Tibial artery (tissue), 4 donors: Measurements from ENCODE around the gene MAPK4.
"Not testable (repeated sequence)": the region's sequence is repeated elsewhere in the genome, so short reads cannot be mapped to it uniquely, and the experiment has no call there.

ENCODE experiments used
- DNase-seq, 2 donors: peaks; one replicate each; pipeline ENCODE4 v3.0.0-alpha.2; 2019
- H3K27ac ChIP-seq, 2 donors: fragments of 200-600 bp; sonication (generic) in 1 of 2; 1 replicate in 1 of 2; 2 replicates in 1 of 2; pipeline ENCODE4 v1.5.1; 2018 to 2019; ENCODE audit warnings: mild to moderate bottlenecking in 1 of 2
- H3K27me3 ChIP-seq, 2 donors: fragments of 200-600 bp; sonication (generic) in 1 of 2; one replicate each; pipeline versions ENCODE4 v1.5.1 to v1.6.0; 2016 to 2019
- H3K36me3 ChIP-seq, 3 donors: fragments of 200-600 bp; sonication (generic) in 2 of 3; one replicate each; pipeline ENCODE4 v1.5.1; 2016 to 2019; ENCODE audit warnings: mild to moderate bottlenecking in 2 of 3
- H3K4me1 ChIP-seq, 4 donors: fragments of 200-600 bp; sonication (generic) in 2 of 4; 1 replicate in 3 of 4; 2 replicates in 1 of 4; pipeline ENCODE4 v1.5.1; 2016 to 2019
- H3K4me3 ChIP-seq, 2 donors: fragments of 200-600 bp; sonication (generic) in 1 of 2; 1 replicate in 1 of 2; 2 replicates in 1 of 2; pipeline ENCODE4 v1.5.1; 2018 to 2019; ENCODE audit warnings: mild to moderate bottlenecking in 2 of 2
- H3K9me3 ChIP-seq, 3 donors: fragments of 200-600 bp; sonication (generic) in 1 of 3; one replicate each; pipeline ENCODE4 v1.5.1; 2016 to 2019
- intact Hi-C: fragments of 100-400 bp; cut with DNase I; formaldehyde crosslinking; loops from one replicate; pipeline ENCODE4 v1.15.0; 2023; ENCODE audit warnings: low total_unique reads
- TF ChIP-seq, protein P1 (sequence below), 2 experiments: fragments of 200-600 bp in 1 of 2; fragments of 450-650 bp in 1 of 2; IDR thresholded peaks; one replicate each; pipeline ENCODE4 v1.5.1; 2017 to 2019; ENCODE audit warnings: antibody characterized with exemption in 2 of 2, mild to moderate bottlenecking in 1 of 2, moderate library complexity in 1 of 2

Gene MAPK4

DNA sequence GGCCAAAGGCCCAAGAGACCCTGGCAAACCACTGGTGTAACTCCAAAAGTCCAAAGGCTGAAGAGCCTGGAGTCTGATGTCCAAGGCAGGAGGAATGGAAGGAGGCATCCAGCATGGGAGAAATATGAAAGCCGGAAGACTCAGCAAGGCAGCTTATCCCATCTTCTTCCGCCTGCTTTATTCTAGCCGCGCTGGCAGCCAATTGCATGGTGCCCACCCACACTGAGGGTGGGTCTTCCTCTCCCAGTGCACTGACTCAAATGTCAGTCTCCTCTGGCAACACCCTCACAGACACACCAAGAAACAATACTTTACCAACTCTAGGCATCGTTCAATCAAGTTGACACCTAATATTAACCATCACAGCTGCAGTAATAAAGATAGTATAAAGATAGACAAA, 34.1 kb downstream of the MAPK4 start:
- H3K36me3 ChIP-seq: no peaks in the 10 kb centered on the region
- no peak overlapping the region for H3K27ac ChIP-seq
- no peak for DNase-seq
- H3K4me1 ChIP-seq: no peaks in the 10 kb centered on the region
- intact Hi-C loops: no loop called here
- TF ChIP-seq, protein P1, sequence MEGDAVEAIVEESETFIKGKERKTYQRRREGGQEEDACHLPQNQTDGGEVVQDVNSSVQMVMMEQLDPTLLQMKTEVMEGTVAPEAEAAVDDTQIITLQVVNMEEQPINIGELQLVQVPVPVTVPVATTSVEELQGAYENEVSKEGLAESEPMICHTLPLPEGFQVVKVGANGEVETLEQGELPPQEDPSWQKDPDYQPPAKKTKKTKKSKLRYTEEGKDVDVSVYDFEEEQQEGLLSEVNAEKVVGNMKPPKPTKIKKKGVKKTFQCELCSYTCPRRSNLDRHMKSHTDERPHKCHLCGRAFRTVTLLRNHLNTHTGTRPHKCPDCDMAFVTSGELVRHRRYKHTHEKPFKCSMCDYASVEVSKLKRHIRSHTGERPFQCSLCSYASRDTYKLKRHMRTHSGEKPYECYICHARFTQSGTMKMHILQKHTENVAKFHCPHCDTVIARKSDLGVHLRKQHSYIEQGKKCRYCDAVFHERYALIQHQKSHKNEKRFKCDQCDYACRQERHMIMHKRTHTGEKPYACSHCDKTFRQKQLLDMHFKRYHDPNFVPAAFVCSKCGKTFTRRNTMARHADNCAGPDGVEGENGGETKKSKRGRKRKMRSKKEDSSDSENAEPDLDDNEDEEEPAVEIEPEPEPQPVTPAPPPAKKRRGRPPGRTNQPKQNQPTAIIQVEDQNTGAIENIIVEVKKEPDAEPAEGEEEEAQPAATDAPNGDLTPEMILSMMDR (IDR thresholded peaks at IDR 0.05): no peak
- H3K4me3 ChIP-seq: no peak overlapping the region
- no peaks in the 10 kb centered on the region for H3K27me3 ChIP-seq
- peaks cover 0 to 5% (median 0%) of the 10 kb centered on the region in 3 donors for H3K9me3 ChIP-seq

DNA sequence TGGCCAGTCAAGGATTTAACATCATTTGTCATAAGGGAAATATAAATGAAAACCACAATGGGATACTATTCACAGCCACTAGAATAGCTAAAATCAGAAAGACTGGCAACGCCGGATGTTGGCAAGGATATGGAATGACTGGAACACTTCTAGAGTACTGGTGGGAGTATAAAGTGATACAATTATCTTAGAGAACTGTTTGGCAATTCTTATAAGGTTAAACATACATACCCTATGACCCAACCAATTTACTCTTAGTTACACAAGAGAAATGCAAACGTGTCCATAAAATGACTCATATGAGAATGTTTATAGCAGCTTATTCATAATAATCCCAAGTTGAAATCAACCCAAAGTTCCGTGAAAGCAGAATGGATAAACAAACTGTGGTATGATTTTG, 35.1 kb downstream of the MAPK4 start:
- Histone ChIP-seq H3K9me3 (peaks cover 0 to 5% (median 0%) of the 10 kb centered on the region in 3 donors), H3K27me3 (no peaks in the 10 kb centered on the region), H3K36me3 (no peaks in the 10 kb centered on the region), H3K27ac (no peak overlapping the region), H3K4me1 (no peaks in the 10 kb centered on the region), H3K4me3 (no peak overlapping the region)
- intact Hi-C loops: no loop called here
- TF ChIP-seq, protein P1 (IDR thresholded peaks at IDR 0.05): no peak
- DNase-seq: no peak

DNA sequence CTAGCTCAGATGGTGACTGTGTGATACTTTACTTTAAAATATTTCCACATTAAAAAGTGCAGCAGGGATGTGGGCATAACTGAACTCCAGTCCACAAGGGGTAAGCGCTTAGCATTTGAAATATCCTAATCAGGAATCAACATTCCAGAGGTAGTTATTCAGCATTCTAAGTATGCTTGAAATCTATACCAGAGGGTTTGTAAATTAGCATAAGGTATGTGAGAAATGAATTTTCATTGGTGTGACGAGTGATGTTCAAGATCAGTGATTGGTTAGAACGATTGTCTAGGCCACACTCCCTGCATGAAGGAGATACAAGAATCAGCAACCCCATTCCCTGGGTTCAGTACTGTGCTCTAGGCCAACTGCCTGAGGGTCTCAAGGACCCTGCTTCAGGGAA, 42.6 kb downstream of the MAPK4 start:
- Histone ChIP-seq H3K4me1 (peaks cover 0 to 8% (median 0%) of the 10 kb centered on the region in 4 donors), H3K27ac (no peak overlapping the region), H3K9me3 (no peaks in the 10 kb centered on the region), H3K27me3 (no peaks in the 10 kb centered on the region), H3K4me3 (no peak overlapping the region), H3K36me3 (no peaks in the 10 kb centered on the region)
- intact Hi-C loops: loop anchor here (5.0 to 10.0 kb wide), 2 partner anchors 52 to 1940 kb away; no protein-coding TSS in a partner anchor
- TF ChIP-seq, protein P1 (IDR thresholded peaks at IDR 0.05): no peak
- no peak for DNase-seq

DNA sequence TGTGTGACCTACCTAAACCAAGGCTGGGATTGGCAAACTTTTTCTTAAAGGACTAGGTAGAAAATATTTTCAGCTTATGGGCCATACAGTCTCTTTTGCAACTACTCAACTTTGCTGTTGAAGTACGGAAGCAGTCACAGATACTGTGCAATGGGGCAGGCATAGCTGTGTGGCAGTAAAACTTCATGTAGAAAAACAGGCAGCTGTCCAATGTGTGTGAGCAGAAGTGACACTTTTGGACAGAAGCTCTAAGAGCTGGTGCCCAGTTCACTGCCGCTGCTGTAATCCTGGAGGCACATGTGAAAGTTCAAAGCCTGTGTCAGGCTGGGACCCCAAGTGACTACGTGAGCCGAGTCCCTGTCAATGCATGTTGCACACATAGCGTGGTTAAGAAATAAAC, 46.7 kb downstream of the MAPK4 start:
- Histone ChIP-seq H3K9me3 (no peaks in the 10 kb centered on the region), H3K36me3 (no peaks in the 10 kb centered on the region), H3K27me3 (no peaks in the 10 kb centered on the region), H3K27ac (no peak overlapping the region), H3K4me3 (no peak overlapping the region), H3K4me1 (peaks cover 0 to 8% (median 0%) of the 10 kb centered on the region in 4 donors)
- DNase-seq: no peak
- TF ChIP-seq, protein P1 (IDR thresholded peaks at IDR 0.05): no peak
- intact Hi-C loops: loop anchor here (10.0 kb wide), 1 partner anchor 48 kb away; no protein-coding TSS in a partner anchor

DNA sequence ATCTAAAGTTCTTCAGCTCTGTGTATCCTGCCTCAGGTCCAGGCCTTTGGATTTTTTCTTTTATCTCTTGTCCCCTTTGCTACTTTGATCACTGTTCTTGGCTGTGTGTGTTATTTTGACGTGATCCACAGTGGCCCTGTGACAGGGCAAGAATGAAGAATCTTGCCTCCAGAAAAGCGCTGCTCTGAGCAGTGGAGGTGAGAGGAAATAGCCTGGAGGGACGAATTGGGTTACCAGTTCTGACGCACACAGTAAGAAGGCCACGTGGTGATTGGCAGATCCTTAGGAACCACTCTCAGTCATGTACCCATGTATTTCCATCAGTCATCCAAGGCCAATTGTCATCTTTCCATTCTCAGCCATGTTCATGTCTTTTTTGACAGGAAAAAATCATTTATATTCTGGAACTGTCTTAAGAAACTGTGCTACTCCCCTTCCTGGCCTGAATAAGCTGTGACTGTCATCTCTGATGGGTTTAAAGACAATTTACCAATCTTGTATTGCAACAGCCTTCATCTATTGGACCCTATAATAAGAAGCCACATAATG, 47.6 kb downstream of the MAPK4 start:
- no peak overlapping the region for H3K27ac ChIP-seq
- TF ChIP-seq, protein P1 (IDR thresholded peaks at IDR 0.05): no peak
- DNase-seq: no peak
- peaks cover 0 to 8% (median 0%) of the 10 kb centered on the region in 4 donors for H3K4me1 ChIP-seq
- no peaks in the 10 kb centered on the region for H3K36me3 ChIP-seq
- intact Hi-C loops: loop anchor here (10.0 kb wide), 1 partner anchor 47 kb away; no protein-coding TSS in a partner anchor
- H3K9me3 ChIP-seq: no peaks in the 10 kb centered on the region
- no peak overlapping the region for H3K4me3 ChIP-seq
- no peaks in the 10 kb centered on the region for H3K27me3 ChIP-seq

DNA sequence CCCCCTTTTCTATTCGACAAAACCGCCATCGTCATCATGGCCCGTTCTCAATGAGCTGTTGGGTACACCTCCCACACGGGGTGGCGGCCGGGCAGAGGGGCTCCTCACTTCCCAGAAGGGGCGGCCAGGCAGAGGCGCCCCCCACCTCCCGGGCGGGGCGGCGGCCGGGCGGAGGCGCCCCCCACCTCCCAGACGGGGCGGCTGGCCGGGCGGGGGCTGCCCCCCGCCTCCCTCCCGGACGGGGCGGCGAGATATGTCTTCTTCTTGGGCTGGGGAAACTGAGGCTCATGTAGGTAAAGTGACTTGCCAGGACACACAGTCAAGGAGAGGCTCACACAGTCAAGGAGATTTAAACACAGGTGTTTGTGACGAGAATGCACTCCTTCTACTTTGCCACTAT, 49.3 kb downstream of the MAPK4 start:
- not testable (repeated sequence) for H3K4me1 ChIP-seq, H3K27me3 ChIP-seq, H3K36me3 ChIP-seq, H3K4me3 ChIP-seq, H3K27ac ChIP-seq, DNase-seq, H3K9me3 ChIP-seq
- intact Hi-C loops: loop anchor here (10.0 kb wide), 1 partner anchor 46 kb away; no protein-coding TSS in a partner anchor
